NK-92 (cell line): ENCODE measurements around the gene NFE2L2.
"Not testable (repeated sequence)": the region's sequence is repeated elsewhere in the genome, so short reads cannot be mapped to it uniquely, and the experiment has no call there.

Experiments
- DNase-seq: peaks from one replicate; lab custom pipeline; 2025; ENCODE audit not compliant: unreplicated experiment; lab: John Stamatoyannopoulos, UW

The NFE2L2 gene

DNA sequence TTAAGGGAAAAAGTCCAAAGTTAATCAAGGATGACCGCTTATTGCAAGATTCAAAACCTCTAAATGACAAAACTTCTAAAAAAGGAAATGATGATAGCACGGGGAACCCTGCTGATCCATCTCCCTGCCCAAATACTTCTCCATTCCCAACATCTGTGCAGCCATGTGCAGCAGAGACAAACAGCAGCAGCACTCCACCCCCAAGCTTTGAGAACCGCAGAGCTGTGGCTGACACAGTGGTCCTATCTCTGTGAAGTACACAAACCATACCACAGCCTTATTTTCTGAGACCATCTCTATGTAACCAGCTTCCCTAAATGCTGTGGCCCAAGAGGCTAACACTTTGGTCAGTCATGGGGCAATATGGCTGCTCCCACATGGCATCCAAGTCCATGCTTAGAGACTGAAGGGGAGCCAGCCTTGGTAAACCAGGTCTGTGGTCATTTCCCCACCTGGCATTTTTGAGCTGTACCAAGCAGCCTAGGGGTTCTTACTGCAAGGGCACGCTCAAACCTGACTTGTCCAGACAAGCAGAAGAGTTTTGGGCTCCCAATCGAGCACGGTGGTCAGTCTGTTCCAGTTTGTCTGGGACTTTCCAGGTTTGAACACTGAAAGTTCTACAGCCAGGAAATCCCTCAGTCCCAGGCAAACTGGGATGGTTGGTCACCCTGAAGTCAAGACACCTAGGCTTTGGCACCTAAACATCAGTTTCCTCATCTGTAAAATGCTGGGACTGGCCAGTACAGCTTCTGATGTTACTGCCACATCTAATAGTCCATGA lies 17.1 kb upstream of the NFE2L2 start:
- DNase-seq = no peak

GRCh38 chr2:177279847-177280246 lies 15.3 kb upstream of the NFE2L2 start:
- no peak for DNase-seq

- no peak for DNase-seq
These were observed 11.2 kb upstream of the NFE2L2 start for GRCh38 chr2:177275743-177276055.

DNA sequence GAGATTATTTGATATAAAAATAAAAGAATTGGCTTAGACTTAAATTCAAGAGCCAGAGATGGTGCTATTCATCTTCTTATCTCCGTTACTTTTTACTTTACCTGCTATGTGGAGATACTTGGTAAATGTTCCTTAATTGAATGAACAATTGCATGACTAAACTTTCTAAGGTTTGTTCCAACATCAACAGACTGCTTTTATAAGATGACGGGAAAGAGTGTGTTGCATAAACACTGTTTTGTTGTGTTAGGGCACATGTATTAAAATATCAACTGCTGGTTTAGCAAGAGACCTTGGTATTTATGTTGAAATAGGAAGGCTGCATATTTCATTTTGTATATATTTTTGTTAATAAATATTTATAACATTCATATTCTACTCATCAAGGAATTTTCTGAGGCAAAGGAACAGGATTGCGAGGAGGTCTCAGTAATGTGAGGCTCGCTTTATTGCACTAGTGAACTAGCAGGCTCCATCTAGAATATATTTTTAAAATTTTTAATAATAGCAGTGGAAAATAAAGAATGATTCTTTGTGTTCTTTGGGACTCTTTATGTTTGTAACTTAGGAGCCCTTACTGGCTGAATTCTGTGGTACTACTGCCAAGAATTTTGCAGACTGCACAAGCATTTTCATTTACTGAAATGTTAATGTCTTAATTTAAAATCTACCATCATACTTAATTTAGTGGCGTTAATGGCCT lies 10.7 kb upstream of the NFE2L2 start:
- no peak for DNase-seq

- DNase-seq = no peak
These were observed 8.9 kb upstream of the NFE2L2 start for GRCh38 chr2:177273408-177273807.

- DNase-seq = no peak
These were observed 8.2 kb upstream of the NFE2L2 start for GRCh38 chr2:177272765-177273164.

GRCh38 chr2:177271981-177272666 lies 7.6 kb upstream of the NFE2L2 start:
- DNase-seq = no peak

DNA sequence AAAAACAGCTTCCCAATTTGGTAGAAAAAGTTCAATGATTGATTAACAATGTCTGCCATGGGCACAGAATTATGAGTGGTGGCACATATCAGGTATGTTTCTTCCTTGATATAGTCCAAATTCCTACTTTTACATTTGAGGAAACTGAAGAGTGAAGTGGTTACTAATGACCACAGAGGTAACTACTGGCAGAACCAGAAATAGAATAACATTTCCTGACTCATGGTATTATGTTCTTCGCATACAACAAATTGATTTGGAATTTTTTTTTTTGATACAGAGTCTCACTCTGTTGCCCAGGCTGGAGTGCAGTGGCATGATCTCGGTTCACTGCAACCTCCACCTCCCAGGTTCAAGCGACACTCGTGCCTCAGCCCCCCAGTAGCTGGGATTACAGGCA lies 6.0 kb upstream of the NFE2L2 start:
- DNase-seq = no peak

DNA sequence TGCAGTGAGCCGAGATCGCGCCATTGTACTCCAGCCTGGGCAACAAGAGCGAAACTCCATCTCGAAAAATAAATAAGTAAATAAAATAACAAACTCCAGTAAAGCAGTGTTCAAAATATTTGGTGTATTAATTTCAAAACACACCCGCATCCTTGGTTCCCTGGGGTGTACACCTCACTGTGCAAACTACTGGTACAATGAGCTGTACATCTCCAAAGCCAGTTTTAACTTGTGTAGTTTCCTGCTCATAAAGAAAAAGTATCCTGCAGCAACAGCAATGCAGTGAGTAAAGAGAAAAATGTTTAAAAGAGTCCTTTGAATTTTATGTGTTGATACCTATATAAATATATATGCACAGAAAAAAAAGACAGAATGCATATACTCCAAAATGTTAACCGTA lies 4.4 kb upstream of the NFE2L2 start:
- no peak for DNase-seq

GRCh38 chr2:177268187-177268871 lies 3.8 kb upstream of the NFE2L2 start:
- DNase-seq = no peak

DNA sequence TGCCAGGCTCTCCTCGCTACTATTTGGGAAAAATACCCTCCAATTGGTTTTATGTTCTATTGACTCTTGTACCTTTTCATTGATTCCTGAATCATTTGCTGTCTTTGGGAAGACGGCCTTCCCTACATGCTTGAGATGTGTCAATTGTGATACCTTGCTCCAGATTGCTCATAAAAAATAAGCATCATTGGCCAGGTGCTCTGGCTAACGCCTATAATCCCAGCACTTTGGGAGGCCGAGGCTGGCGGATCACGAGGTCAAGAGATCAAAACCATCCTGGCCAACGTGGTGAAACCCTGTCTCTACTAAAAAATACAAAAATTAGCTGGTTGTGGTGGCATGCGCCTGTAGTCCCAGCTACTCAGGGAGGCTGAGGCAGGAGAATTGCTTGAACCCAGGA lies 2.4 kb upstream of the NFE2L2 start:
- DNase-seq = not testable (repeated sequence)

DNA sequence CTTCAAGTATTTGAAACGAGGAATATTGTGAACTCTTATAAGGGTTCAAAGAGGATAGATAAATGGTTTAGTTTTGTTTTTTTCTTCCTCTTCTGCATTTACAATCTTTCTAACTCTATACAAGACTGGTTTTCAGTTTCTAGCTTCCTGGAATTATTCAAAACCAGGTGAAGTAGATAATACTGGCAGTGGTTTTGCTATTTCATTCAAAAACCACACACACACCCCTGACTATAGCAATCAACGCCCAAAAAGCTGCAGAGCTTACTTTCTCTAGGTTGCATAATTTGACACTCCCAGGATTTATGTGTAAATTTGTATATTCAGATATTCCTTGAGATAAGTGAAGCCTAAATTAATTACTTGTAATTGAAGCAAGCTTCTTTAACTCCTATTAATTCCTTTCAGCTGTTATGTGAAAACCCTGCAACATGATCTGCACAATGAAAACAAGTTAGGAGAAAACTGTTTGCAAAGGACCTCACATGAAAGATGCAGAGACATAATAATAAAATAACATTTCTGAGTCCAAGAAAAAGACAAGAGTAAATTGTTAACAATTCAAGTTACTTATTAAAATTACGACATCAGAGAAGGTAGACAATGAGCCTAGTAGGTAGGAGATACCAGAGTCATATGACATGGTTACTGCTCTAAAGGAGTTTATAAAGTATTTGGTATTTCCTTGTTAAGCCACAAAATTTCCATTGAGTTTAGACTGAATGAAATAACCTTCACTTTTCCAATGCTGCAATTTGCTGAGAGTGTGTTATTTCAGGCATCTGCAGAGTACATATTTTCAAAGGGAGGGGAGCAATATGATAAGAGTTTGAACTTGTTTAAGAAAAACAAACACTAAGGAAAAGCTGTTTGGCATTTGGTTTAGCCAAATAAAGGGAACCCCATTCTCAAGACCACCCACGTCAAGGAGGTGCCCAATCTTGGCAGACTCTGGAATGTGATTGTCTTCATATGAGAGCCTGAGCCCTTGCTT lies 1.6 kb upstream of the NFE2L2 start:
- no peak for DNase-seq

DNA sequence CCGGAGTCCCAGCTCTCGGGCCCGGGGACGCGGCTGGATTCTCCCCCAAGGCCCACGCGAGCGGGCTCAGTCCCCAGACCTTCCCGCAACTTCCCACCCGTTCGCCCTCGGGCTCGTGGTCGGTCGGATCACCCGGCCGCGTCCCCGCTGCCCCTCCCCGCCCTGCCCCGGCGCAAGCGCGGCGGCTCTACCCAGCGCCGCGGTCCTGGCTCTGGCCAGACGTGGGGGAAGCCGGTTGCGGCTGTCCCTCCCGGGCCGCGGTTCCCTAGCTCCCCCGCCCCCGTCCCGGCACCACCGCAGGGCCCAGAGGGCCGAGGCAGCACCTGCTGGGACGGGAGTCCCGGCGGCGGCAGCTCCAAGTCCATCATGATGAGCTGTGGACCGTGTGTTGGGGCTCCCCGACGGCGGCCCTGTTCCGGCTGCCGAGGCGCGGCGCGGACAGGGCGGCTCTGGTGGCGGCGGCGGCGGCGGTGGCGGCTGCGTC lies 276 bp downstream of the NFE2L2 start:
- no peak for DNase-seq

DNA sequence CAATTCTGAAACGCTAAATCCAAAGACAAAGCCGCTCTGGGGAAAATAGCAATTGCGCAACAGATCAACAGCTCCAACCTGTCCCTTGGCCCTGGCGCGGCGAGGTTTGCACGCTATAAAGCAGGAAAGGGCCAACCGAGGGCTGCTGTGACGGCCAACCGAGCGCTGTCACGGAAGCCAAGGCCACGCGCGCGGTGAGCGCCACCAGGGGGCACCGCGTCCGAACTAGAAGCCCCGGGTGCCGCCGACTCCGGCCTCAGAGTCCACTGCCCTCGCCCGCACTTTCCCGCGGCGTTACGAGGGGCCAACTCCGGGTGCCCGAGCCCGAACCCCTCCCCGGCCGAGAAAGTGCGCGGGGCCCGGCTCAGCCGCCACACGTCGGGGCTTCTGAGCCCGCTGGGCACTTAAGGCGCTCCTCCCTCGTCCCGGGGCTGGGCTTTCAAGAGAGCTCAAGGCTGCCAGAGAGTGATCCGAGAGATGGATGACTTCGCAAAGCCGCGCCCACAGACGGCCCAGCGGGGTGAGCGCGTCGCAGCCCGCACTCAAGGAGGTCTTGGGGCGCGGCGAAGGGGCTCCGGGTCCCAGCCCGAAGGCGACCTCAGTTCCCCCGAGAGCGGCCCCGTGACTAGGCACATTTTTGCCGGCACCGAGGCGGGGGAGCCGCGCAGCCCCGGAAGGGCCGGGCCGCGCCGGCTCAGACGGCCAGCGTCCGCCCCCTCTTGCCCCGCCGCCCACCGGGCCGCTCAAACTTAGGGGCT lies 897 bp downstream of the NFE2L2 start:
- DNase-seq = peak; percentile 66

GRCh38 chr2:177262958-177263450 lies 1.5 kb downstream of the NFE2L2 start:
- DNase-seq = no peak

DNA sequence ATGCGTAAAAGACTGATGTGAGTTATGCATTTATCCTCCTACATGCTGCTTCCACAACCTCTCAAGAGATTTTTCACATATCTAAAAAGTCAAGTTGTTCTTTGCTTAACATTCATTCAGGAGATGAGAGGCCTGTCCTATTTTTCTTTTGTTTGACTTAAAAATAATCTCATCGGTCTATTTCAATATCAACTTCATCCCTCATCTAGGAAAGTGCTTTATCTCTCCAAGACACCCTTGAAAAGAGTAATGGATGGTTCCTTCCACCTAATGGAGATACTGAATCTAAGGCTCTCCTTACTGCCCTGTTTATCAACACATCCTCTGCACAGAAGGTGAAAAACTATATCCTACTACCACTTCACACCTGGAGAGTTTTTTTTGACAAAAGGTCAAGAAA lies 2.4 kb downstream of the NFE2L2 start:
- no peak for DNase-seq

GRCh38 chr2:177261116-177262060 lies 3.1 kb downstream of the NFE2L2 start:
- DNase-seq = no peak

GRCh38 chr2:177260379-177260778 lies 4.1 kb downstream of the NFE2L2 start:
- no peak for DNase-seq
